Measurements from ENCODE around the gene CCND1. TPM values are rescaled to one million over a fixed set of nuclear protein-coding genes. Genes with fewer than 3 reads are reported as not detected.

The CCND1 gene
- total RNA-seq, 1 donor from 2014 or later: 0.16 TPM

GRCh38 chr11:69664901-69665300 lies 23.9 kb downstream of the CCND1 start:
- intact Hi-C loops (cut with micrococcal nuclease): no loop called here

GRCh38 chr11:69665669-69666068 lies 24.7 kb downstream of the CCND1 start:
- intact Hi-C loops (cut with micrococcal nuclease): no loop called here

GRCh38 chr11:69666261-69666660 lies 25.3 kb downstream of the CCND1 start:
- intact Hi-C loops (cut with micrococcal nuclease): no loop called here

- intact Hi-C loops (cut with micrococcal nuclease): no loop called here
These were observed 26.0 kb downstream of the CCND1 start for GRCh38 chr11:69666752-69667536.

GRCh38 chr11:69667619-69668604 lies 27.0 kb downstream of the CCND1 start:
- intact Hi-C loops (cut with micrococcal nuclease): no loop called here

GRCh38 chr11:69669486-69669885 lies 28.5 kb downstream of the CCND1 start:
- intact Hi-C loops (cut with micrococcal nuclease): no loop called here

GRCh38 chr11:69670158-69670845 lies 29.3 kb downstream of the CCND1 start:
- intact Hi-C loops (cut with micrococcal nuclease): loop anchor here (1.0 to 5.0 kb wide), 2 partner anchors 532 to 569 kb away; partner anchors contain the start of gene FADD

GRCh38 chr11:69671734-69672465 lies 30.9 kb downstream of the CCND1 start:
- intact Hi-C loops (cut with micrococcal nuclease): loop anchor here (5.0 kb wide), 1 partner anchor 530 kb away; the partner anchor contains the start of gene FADD

GRCh38 chr11:69674267-69674885 lies 33.4 kb downstream of the CCND1 start:
- intact Hi-C loops (cut with micrococcal nuclease): loop anchor here (5.0 kb wide), 1 partner anchor 528 kb away; the partner anchor contains the start of gene FADD

- intact Hi-C loops (cut with micrococcal nuclease): loop anchor here (1.0 to 5.0 kb wide), 2 partner anchors 378 to 527 kb away; partner anchors contain the start of gene FADD
These were observed 34.1 kb downstream of the CCND1 start, which contains the start of gene LTO1 for GRCh38 chr11:69674886-69675714. Gene LTO1, minus strand, starts transcription at chr11:69675353. Its CDS starts 114 bp downstream, at chr11:69675239.

GRCh38 chr11:69677749-69678148 lies 36.8 kb downstream of the CCND1 start:
- intact Hi-C loops (cut with micrococcal nuclease): no loop called here

- intact Hi-C loops (cut with micrococcal nuclease): no loop called here
These were observed 39.7 kb downstream of the CCND1 start for GRCh38 chr11:69680688-69681087.

- intact Hi-C loops (cut with micrococcal nuclease): no loop called here
These were observed 41.3 kb downstream of the CCND1 start for GRCh38 chr11:69682221-69682620.

- intact Hi-C loops (cut with micrococcal nuclease): no loop called here
These were observed 41.8 kb downstream of the CCND1 start for GRCh38 chr11:69682681-69683326.

- intact Hi-C loops (cut with micrococcal nuclease): no loop called here
These were observed 42.9 kb downstream of the CCND1 start for GRCh38 chr11:69683764-69684333.

- intact Hi-C loops (cut with micrococcal nuclease): loop anchor here (5.0 kb wide), 1 partner anchor 508 kb away; no protein-coding TSS in a partner anchor
These were observed 43.7 kb downstream of the CCND1 start for GRCh38 chr11:69684651-69685050.

GRCh38 chr11:69685348-69685747 lies 44.4 kb downstream of the CCND1 start:
- intact Hi-C loops (cut with micrococcal nuclease): loop anchor here (5.0 kb wide), 1 partner anchor 507 kb away; no protein-coding TSS in a partner anchor

- intact Hi-C loops (cut with micrococcal nuclease): loop anchor here (1.0 to 5.0 kb wide), 2 partner anchors 202 to 506 kb away; no protein-coding TSS in a partner anchor
These were observed 45.5 kb downstream of the CCND1 start for GRCh38 chr11:69686452-69686851.

Data from T-helper 2 cell treated with Interferon-gamma antibody and Interleukin-4, amounts not matched to agents 100 ng/mL and 5 ng/mL, for 36 hours (primary cell).